GM18520 (cell line): ENCODE data around the gene DGUOK.

Source experiments
- ATAC-seq: cut with Tn5 transposase; IDR thresholded peaks from one replicate; pipeline ENCODE4 v1.9.1; 2021; ENCODE audit not compliant: unreplicated experiment

The DGUOK gene

DNA sequence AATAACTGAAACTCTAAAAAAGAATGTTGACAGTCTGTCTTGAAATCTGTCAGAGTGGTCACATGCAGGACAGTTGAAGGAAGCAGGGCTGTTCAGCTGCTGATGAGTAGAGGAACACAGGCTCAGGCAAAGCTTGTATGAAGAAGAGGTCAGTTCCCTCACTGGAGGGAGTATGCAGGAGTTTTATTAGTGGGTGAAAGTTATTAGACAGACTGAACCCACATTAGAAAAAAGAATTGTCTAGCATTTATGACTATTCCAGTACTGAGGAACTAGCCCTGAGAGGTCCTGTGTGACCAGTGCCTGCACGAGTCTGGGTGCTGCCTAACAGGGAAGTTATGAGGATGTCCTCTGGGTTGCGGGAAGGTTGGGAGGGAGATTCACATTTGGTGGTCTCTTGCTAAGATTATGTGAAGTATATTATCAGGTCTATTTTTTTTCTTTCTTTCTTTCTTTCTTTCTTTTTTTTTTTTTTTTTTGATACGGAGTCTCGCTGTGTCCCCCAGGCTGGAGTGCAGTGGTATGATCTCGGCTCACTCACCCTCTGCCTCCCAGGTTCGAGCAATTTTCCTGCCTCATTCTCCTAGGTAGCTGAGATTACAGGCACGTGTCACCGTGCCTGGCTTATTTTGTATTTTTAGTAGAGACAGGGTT is 67.6 kb downstream of the DGUOK start:
- no peak for ATAC-seq

GRCh38 chr2:73995810-73996209 is 69.1 kb downstream of the DGUOK start:
- no peak for ATAC-seq

DNA sequence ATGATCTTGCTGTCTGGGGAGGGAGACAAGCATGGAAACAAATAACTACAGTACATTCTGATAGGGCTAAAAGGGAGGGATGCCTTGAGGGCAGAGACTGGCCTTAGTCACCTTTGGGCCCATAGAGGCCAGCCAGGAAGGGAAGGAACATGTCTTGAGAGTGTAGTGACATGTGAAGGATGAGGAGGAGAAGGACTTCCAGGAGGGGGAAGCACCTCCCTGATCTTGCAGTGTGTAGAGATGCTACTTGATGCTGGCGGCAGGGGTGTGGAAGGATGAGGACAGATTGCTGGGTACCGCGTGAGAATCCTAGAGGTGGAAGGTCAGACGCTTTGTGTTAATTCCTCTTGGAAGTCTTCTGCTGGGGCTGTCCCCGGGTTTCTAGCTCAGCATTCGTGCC is 71.1 kb downstream of the DGUOK start:
- no peak for ATAC-seq

- ATAC-seq, result no peak
Observed at GRCh38 chr2:73998451-73998850, 71.8 kb downstream of the DGUOK start.

DNA sequence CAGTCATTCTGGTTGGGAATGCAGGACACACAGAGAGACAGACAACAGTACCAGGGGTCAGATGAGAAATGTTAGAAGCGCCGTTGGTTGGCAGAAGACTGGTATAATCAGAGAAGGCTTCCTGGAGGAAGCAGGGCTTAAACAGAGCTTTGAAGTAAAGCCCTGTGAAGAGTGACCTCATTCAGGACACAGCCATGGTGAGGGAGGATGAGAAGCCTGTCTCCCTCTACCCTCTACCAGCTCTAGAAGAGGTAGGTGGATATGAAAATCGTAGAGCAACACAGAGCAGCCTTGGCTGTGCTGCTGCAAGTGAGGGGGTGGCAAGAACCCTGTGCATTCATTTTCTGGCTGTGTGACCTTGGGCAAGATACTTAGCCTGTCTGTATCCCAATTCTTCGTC is 72.3 kb downstream of the DGUOK start:
- ATAC-seq, result no peak

DNA sequence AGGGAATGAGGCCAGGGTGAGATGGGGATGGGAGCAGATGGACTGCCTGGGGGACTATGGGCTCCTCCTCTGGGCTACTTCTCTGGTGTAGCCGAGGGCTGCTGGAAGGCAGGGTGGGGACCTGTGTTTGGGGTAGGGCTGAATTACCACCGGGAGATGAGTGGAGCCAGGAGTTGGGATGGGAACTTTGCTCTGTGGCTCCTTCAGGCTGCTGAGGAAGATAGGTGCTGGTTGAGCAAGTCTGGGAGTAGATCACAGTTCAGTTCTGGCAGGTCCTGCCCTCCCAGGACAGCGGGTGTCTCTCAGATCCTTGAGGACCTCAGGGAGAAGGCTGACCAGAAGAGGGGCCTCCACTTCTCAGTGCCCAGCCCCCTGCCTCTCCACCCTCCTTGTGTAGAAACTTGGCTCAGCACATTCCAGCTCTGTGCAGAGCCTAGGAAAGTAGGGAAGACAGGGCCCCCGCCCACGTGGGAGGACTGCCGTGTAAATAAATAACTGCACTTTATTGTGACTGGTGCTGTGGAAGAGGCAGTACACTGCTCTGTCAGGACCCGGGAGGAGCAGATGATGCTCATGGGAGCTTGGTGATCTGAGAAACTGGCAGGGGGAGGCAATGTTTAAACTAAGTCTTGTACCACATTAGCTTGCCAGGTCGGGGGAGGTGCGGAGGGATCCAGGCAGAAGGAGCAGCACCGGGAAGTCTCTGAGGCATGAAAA is 73.4 kb downstream of the DGUOK start:
- ATAC-seq, result no peak

- no peak for ATAC-seq
Observed at GRCh38 chr2:74000666-74001065, 74.0 kb downstream of the DGUOK start.

- ATAC-seq, result no peak
Observed at GRCh38 chr2:74001121-74001520, 74.4 kb downstream of the DGUOK start.

- peak; percentile 42 for ATAC-seq
Observed at GRCh38 chr2:74001781-74002504, 75.3 kb downstream of the DGUOK start.

DNA sequence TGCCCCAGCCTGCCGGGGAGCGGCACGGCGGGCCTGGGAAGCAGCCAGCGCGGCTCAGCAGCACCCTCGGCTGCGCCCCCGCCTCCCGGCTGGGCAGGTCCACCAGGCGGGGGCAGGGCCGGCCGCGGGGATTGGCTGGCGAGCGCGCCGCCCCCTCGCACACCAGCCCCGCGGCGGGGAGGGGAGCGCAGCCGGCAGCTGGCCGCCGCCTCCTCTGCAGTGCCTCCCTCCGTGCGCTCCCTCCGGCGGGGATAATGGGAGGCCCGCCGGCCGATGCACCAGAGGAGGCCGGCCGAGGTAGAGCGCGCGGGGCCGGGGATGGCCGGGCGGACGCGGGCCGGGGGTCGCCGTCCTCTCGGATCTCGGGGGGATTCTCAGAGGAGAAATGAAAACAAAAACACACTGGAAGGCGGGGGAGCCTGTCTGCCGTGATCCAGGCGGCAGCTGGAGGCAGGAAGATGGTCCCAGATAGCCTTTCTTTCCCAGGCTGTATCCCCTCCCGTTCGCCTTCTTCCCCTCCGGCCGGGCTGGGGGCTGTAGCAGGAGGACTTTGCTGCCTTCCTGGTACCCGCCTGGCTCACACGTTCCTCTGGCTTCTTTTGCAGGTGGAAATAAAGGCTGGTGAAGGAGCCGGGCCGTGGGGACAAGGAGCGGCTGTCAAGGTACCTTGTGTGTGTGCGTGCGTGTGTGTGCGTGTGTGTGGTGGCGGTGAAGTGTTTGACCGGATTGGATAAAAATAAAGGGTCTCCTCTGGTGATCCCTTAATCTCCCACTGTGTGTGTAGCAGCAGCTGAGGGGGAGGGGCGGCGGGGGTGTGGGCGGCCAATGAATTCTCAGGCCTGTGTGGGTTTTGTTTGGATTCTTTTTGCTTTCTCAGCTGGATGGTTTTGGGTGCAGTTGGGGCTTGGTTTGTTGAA is 76.1 kb downstream of the DGUOK start:
- peak; percentile 72 for ATAC-seq

DNA sequence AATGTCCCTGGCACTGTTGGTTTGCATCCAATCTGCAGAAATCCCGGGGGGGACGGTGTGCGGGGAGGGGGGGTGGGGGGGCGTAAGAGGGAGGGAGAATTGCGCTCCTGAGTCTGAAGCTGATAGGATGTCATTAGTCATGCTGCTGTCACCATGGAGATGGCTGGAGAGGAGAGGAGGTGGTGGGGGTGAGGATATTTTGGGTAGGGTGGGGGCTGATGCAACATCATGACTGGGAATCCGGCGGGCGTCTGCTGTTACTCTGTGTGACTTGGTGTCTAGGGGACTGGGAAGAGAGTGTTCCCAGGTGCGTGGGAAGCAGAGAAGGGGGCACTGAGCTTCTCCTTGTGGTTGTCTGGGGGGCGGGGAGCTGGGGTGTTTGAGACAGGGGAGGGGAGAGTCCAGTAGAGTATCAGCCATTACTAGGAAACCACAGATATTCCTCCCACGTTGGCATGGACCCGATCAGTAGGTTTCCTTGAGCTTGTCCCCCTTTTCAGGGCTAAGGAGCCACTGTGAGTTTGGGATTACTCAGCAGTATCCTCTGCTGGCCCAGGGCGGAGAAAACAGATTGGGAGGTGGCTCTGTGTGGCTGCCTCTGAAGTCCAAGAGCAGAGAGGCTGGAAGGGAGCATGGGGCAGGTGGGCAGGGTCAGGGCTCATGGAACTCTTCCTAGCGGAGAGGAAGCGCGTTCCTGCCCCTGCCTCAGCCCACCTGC is 77.0 kb downstream of the DGUOK start:
- no peak for ATAC-seq

DNA sequence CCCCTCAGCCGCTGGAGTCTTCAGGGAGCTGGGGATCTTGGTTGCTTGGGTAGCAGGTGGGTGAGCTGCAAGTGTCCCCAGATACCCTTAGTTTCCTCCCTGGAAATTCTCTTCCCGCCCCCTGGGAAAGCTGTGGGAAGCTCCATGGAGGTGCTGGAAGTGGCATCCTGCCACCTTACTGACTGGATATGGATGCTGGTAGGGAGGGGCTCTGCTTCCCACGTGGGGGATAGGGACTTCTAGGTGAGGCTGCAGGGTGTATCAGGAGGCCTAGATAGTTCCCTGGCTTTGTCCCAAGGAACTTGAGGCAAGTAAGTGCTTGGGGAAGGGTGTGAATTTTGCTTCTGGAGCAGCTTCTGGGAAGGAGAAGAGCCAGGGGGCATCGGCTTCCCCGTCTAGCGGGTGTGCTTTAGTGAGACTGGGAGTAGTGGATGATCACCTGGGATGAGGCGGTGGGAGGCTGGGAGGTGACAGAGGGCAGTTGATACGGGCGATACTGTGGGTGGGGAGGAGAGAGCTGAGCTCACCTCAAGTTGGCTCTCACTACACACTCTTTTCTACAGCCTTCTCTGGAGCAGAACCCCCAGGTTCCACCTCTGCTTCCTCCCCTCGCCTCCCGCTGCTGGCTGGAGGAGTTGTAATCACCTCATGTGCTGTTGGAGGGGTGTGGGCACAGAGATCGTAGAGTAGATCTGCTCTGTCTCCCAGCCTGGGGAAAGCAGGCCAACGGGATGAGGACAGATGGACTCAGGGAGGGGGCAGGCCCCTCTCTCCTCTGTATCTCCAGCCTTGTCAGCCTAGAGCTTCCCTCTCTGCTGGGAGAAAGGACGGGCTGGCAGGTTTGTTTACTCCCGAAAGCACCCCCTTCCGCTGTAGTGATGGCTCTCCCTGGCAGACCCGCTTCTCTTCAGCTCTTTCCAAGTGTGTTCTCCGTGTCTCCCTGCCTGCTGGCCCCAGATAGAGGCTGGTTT is 77.8 kb downstream of the DGUOK start:
- ATAC-seq, result no peak

DNA sequence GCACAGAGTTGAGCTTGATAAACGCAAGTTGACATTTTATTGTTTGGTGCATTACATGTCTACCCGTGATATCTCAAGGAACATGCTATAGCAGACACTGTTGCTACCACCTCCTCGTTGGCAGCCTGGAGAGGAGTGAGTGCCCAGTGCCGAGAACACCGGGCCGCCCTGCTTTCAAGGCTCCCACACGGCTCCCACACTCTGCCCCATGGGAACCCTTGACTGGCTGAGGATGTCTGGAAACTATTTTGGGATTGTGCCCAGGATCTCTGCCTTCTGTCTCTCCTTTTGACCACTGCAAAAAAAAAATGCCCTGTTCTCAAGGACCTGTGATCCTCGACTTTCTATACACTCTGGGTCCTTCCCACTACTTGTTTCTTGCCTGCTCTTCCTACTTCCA is 79.1 kb downstream of the DGUOK start:
- ATAC-seq, result no peak

GRCh38 chr2:74006459-74006858 is 79.8 kb downstream of the DGUOK start:
- no peak for ATAC-seq

GRCh38 chr2:74007121-74007520 is 80.4 kb downstream of the DGUOK start:
- no peak for ATAC-seq

- ATAC-seq, result no peak
Observed at GRCh38 chr2:74007711-74008110, 81.0 kb downstream of the DGUOK start.
